Uterus (tissue), 2 donors: ENCODE measurements around the gene JAK1.

Experiments used
- CTCF ChIP-seq, 4 experiments: fragments of 200-600 bp in 2 of 4; fragments of 450-650 bp in 2 of 4; sonication (generic) in 2 of 4; IDR thresholded peaks; one replicate each; pipeline ENCODE4 v1.5.1; 2016 to 2019; ENCODE audit warnings: antibody characterized with exemption in 4 of 4, mild to moderate bottlenecking in 2 of 4, moderate library complexity in 1 of 4
- POLR2A ChIP-seq, 2 donors: fragments of 450-650 bp; IDR thresholded peaks; one replicate each; pipeline ENCODE4 v1.6.1; 2016; ENCODE audit warnings: antibody characterized with exemption in 2 of 2, mild to moderate bottlenecking in 1 of 2, moderate library complexity in 1 of 2

DNA sequence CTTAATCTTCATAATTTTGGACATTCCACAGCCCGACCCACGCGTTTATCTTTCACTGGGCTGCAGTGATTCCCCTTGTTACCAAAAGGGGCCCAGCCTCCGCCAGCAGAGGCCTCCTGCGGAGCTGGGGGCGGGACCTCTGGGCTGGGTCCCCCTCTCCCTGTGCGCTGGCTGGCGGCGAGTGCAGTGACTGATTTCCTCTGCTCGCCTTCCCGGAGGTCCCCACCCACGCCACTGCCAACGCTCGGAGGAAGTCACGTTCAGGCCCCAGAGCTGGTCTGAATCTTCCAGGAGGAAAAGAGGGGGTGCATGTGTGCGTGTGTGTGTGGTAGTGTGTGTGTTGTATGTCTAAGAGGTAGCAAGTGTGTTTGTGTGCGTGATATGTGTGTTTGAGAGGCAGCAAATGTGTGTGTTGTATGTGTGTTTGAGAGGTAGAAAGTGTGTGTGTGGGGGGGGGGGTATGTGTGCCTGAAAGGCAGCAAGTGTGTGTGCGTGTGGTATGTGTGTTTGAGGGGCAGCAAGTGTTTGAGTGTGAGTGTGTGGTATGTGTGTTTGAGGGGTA lies 35.0 kb upstream of the JAK1 start:
- peak in 1 of 2 donors; percentile 37 for TF ChIP-seq POLR2A (IDR thresholded peaks at IDR 0.05)
- TF ChIP-seq CTCF (IDR thresholded peaks at IDR 0.05): no peak
